Measurements from ENCODE around the gene ATR.

- TF ChIP-seq CTCF (conservative IDR thresholded peaks at IDR 0.05; ENCODE audit: low read depth, low read length) (no peak), EZH2phosphoT487 (IDR thresholded peaks at IDR 0.05; ENCODE audit: borderline replicate concordance, low read length) (no peak), EZH2 (IDR thresholded peaks at IDR 0.05; ENCODE audit: low read length, unreplicated experiment) (no peak)
Measured at GRCh38 chr3:142601713-142602112, 23.2 kb upstream of the ATR start.
